GM18870 (cell line): ENCODE results near the gene PRDX5.

Experiments used
- ATAC-seq: cut with Tn5 transposase; IDR thresholded peaks from one replicate; pipeline ENCODE4 v1.9.1; 2021; ENCODE audit warnings: moderate library complexity; ENCODE audit not compliant: unreplicated experiment

The PRDX5 gene

GRCh38 chr11:64317961-64318765, at the start of gene PRDX5:
PRDX5 (plus strand) TSS chr11:64318121; CDS start chr11:64318216, 95 bp downstream.
- peak; percentile 46 for ATAC-seq

GRCh38 chr11:64268893-64269539, 48.9 kb upstream of the PRDX5 start:
- ATAC-seq, result peak; percentile 1

- peak; percentile 68 for ATAC-seq
Measured at GRCh38 chr11:64269540-64270220, 48.2 kb upstream of the PRDX5 start.

GRCh38 chr11:64275031-64275800, 42.7 kb upstream of the PRDX5 start:
- no peak for ATAC-seq

- ATAC-seq, result no peak
Measured at GRCh38 chr11:64275841-64276240, 42.1 kb upstream of the PRDX5 start.

GRCh38 chr11:64276653-64277431, 41.1 kb upstream of the PRDX5 start:
- no peak for ATAC-seq

- no peak for ATAC-seq
Measured at GRCh38 chr11:64278576-64279190, 39.2 kb upstream of the PRDX5 start.

GRCh38 chr11:64281957-64282770, 35.8 kb upstream of the PRDX5 start:
- ATAC-seq, result no peak

- ATAC-seq, result no peak
Measured at GRCh38 chr11:64283092-64283491, 34.8 kb upstream of the PRDX5 start.

- peak; percentile 51 for ATAC-seq
Measured at GRCh38 chr11:64284048-64284961, 33.6 kb upstream of the PRDX5 start, which contains the start of gene BAD. BAD (minus strand) TSS chr11:64284665; CDS start chr11:64284368, 297 bp downstream.

- ATAC-seq, result peak; percentile 56
Measured at GRCh38 chr11:64284962-64285884, 32.7 kb upstream of the PRDX5 start, which contains the start of gene GPR137. GPR137 (plus strand) TSS chr11:64285848; CDS start chr11:64286525, 677 bp downstream.

GRCh38 chr11:64285885-64286800, 31.8 kb upstream of the PRDX5 start:
- no peak for ATAC-seq

- no peak for ATAC-seq
Measured at GRCh38 chr11:64286801-64287159, 31.1 kb upstream of the PRDX5 start.

- no peak for ATAC-seq
Measured at GRCh38 chr11:64287676-64288352, 30.1 kb upstream of the PRDX5 start.

GRCh38 chr11:64288353-64288750, 29.6 kb upstream of the PRDX5 start:
- ATAC-seq, result no peak
